Nephron progenitor cell (in vitro differentiated cells): ENCODE results near the gene KCNB1.

Source experiments
- DNase-seq: peaks from one replicate; pipeline ENCODE4 v3.0.0; 2021
- H3K27ac Mint-ChIP-seq: 2 replicates; pipeline ENCODE4 v1.8.0; 2021; ENCODE audit warnings: mild to moderate bottlenecking, moderate library complexity, mixed read lengths
- H3K27me3 Mint-ChIP-seq: 2 replicates; pipeline ENCODE4 v1.8.0; 2021; ENCODE audit warnings: mild to moderate bottlenecking, low read depth, mixed read lengths; ENCODE audit not compliant: poor library complexity
- H3K36me3 Mint-ChIP-seq: 2 replicates; pipeline ENCODE4 v1.8.0; 2021; ENCODE audit warnings: low read depth, mixed read lengths
- H3K4me1 Mint-ChIP-seq: 2 replicates; pipeline ENCODE4 v1.8.0; 2021; ENCODE audit warnings: mixed read lengths
- H3K4me3 Mint-ChIP-seq: 2 replicates; pipeline ENCODE4 v1.8.0; 2021; ENCODE audit warnings: mild to moderate bottlenecking, moderate library complexity, mixed read lengths
- H3K9me3 Mint-ChIP-seq: 2 replicates; pipeline ENCODE4 v1.8.0; 2021; ENCODE audit warnings: mild to moderate bottlenecking, moderate library complexity, mixed read lengths
- CTCF ChIP-seq: fragments of 200-600 bp; sonication (generic); IDR thresholded peaks from 2 replicates; pipeline ENCODE4 v1.5.0; 2021; ENCODE audit warnings: antibody characterized with exemption

The KCNB1 gene

GRCh38 chr20:49477200-49477599 lies 5.3 kb downstream of the KCNB1 start:
- no peak overlapping the region for H3K4me3 Mint-ChIP-seq
- DNase-seq = no peak
- TF ChIP-seq CTCF = no peak
- H3K36me3 Mint-ChIP-seq = no peaks in the 10 kb centered on the region
- peaks cover 24% of the 10 kb centered on the region for H3K4me1 Mint-ChIP-seq
- peaks cover 68% of the 10 kb centered on the region for H3K27me3 Mint-ChIP-seq
- H3K9me3 Mint-ChIP-seq = no peaks in the 10 kb centered on the region
- no peak overlapping the region for H3K27ac Mint-ChIP-seq

GRCh38 chr20:49476016-49476355 lies 6.5 kb downstream of the KCNB1 start:
- Mint-ChIP-seq H3K9me3 (no peaks in the 10 kb centered on the region), H3K27ac (no peak overlapping the region), H3K4me3 (no peak overlapping the region), H3K27me3 (peaks cover 60% of the 10 kb centered on the region), H3K4me1 (peaks cover 24% of the 10 kb centered on the region), H3K36me3 (no peaks in the 10 kb centered on the region)
- no peak for TF ChIP-seq CTCF
- no peak for DNase-seq

- peaks cover 24% of the 10 kb centered on the region for H3K4me1 Mint-ChIP-seq
These were observed 7.0 kb downstream of the KCNB1 start for GRCh38 chr20:49475292-49476015.

GRCh38 chr20:49471397-49471796 lies 11.1 kb downstream of the KCNB1 start:
- no peak for TF ChIP-seq CTCF
- no peak overlapping the region for H3K27ac Mint-ChIP-seq
- no peaks in the 10 kb centered on the region for H3K9me3 Mint-ChIP-seq
- H3K36me3 Mint-ChIP-seq = no peaks in the 10 kb centered on the region
- H3K4me3 Mint-ChIP-seq = no peak overlapping the region
- no peak for DNase-seq
- peaks cover 52% of the 10 kb centered on the region for H3K27me3 Mint-ChIP-seq
- H3K4me1 Mint-ChIP-seq = peaks cover 5% of the 10 kb centered on the region

More at GRCh38 chr20:49475292-49476015, 7.0 kb downstream of the KCNB1 start:
- DNase-seq = no peak
- Mint-ChIP-seq H3K36me3 (no peaks in the 10 kb centered on the region), H3K27me3 (peaks cover 59% of the 10 kb centered on the region), H3K9me3 (no peaks in the 10 kb centered on the region), H3K4me3 (no peak overlapping the region), H3K27ac (no peak overlapping the region)
- no peak for TF ChIP-seq CTCF

GRCh38 chr20:49470922-49471321 lies 11.5 kb downstream of the KCNB1 start:
- H3K27ac Mint-ChIP-seq = no peak overlapping the region
- peaks cover 5% of the 10 kb centered on the region for H3K4me1 Mint-ChIP-seq
- no peaks in the 10 kb centered on the region for H3K9me3 Mint-ChIP-seq
- DNase-seq = no peak
- no peaks in the 10 kb centered on the region for H3K36me3 Mint-ChIP-seq
- peaks cover 49% of the 10 kb centered on the region for H3K27me3 Mint-ChIP-seq
- H3K4me3 Mint-ChIP-seq = no peak overlapping the region
- TF ChIP-seq CTCF = no peak

- TF ChIP-seq CTCF = no peak
- Mint-ChIP-seq H3K27ac (no peak overlapping the region), H3K4me3 (no peak overlapping the region), H3K27me3 (peaks cover 48% of the 10 kb centered on the region), H3K36me3 (no peaks in the 10 kb centered on the region), H3K9me3 (no peaks in the 10 kb centered on the region), H3K4me1 (peaks cover 5% of the 10 kb centered on the region)
- no peak for DNase-seq
These were observed 13.4 kb downstream of the KCNB1 start for GRCh38 chr20:49469060-49469459.
